GM12864 (cell line): ENCODE data around the gene ANKFN1.

Experiments
- DNase-seq: peaks from one replicate; pipeline ENCODE4 v3.0.0-alpha.2; 2011; ENCODE audit warnings: low read depth
- H3K4me3 ChIP-seq: 2 replicates; pipeline ENCODE4 v1.5.1; 2011; ENCODE audit warnings: mild to moderate bottlenecking, low read depth, low read length, control low read depth
- TF ChIP-seq, protein P1 (sequence below): IDR thresholded peaks from 2 replicates; pipeline ENCODE4 v1.5.1; 2011; ENCODE audit warnings: low read depth, mild to moderate bottlenecking, moderate library complexity, low read length, control low read depth, inconsistent platforms; ENCODE audit errors: missing control alignments

The ANKFN1 gene

GRCh38 chr17:56481659-56482058, 328.4 kb downstream of the ANKFN1 start:
- H3K4me3 ChIP-seq, result no peak overlapping the region
- DNase-seq, result no peak
- TF ChIP-seq, protein P1, sequence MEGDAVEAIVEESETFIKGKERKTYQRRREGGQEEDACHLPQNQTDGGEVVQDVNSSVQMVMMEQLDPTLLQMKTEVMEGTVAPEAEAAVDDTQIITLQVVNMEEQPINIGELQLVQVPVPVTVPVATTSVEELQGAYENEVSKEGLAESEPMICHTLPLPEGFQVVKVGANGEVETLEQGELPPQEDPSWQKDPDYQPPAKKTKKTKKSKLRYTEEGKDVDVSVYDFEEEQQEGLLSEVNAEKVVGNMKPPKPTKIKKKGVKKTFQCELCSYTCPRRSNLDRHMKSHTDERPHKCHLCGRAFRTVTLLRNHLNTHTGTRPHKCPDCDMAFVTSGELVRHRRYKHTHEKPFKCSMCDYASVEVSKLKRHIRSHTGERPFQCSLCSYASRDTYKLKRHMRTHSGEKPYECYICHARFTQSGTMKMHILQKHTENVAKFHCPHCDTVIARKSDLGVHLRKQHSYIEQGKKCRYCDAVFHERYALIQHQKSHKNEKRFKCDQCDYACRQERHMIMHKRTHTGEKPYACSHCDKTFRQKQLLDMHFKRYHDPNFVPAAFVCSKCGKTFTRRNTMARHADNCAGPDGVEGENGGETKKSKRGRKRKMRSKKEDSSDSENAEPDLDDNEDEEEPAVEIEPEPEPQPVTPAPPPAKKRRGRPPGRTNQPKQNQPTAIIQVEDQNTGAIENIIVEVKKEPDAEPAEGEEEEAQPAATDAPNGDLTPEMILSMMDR, result no peak

DNA sequence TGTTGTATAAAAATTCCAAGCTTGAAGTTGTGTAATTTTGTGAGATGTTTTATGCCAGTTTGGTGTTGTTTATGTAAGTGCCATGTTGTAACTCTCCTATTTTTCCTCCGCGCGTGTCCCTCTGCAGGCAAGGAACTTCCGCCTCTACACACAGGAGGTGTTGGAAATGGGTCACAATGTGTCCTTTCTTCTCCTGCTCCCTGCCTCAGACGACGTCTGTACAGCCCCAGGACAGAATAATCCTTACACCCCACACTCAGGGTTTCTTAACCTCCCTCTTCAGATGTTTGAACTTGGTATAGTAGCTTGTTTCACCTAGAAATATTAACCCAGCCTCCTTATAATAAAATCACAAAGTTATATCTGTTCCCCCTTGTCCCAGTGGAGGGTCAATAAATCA, 329.0 kb downstream of the ANKFN1 start:
- DNase-seq, result no peak
- TF ChIP-seq, protein P1, result no peak

DNA sequence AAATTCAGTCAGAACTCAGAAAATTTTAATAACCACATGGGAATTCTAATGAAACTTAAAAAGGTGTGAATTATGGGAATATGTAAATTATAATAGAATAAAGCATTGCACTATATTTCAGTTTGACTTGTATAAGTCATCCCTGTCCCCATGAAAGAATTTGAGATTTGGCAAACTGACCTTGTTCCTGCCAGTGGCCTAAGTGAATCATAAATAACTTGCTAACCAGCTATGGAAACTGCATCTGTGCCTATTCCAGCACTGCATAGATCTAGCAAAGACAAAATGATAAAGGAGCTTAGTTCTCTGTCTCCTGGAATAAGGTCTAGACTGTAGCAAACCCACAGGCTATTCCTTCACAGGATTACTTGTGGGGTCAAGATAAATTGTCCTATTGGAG, 333.5 kb downstream of the ANKFN1 start:
- no peak overlapping the region for H3K4me3 ChIP-seq
- DNase-seq, result no peak
- TF ChIP-seq, protein P1, result no peak

More for the DNA sequence above, 329.0 kb downstream of the ANKFN1 start:
- no peak overlapping the region for H3K4me3 ChIP-seq

DNA sequence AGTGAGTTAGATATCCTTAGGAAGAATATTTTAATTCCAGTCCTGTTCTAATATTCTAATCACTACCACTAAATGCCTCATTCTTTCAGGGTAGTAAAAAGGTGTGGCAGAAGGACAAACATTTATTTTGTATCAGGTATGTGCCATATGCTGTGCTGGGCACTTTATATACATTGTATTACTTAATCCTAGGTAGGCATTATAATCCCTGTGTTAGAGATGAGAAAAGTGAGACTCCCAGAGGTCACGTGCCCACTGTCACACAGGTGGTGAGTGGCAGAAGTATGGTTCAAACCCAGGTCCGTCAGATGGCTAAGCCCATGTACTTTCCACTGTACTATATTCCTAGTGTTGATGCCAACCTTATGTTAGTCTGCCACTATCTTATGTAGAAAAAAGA, 335.5 kb downstream of the ANKFN1 start:
- DNase-seq, result no peak
- TF ChIP-seq, protein P1, result no peak
- H3K4me3 ChIP-seq, result no peak overlapping the region

DNA sequence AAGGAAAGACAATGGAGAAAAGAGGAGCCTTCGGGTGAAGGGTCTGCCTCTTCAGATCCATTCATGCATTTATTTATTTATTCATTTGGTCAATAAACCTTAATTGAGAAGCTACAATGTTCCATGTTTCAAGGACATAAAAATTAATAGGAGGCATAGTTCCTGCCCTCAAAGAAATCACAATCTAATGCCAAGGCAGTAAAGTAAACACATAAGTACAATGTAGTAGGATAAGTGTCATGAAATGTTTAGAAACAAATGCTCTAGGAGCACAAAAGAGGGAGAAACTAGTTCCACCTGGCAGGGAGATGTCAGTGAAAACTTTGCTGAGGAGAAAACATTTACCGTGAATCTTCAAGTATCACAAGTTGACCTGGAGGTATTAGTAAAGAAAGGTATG, 336.7 kb downstream of the ANKFN1 start:
- no peak overlapping the region for H3K4me3 ChIP-seq
- DNase-seq, result no peak
- TF ChIP-seq, protein P1, result no peak

GRCh38 chr17:56495556-56495955, 342.3 kb downstream of the ANKFN1 start:
- TF ChIP-seq, protein P1, result no peak
- no peak overlapping the region for H3K4me3 ChIP-seq

GRCh38 chr17:56497132-56497531, 343.9 kb downstream of the ANKFN1 start:
- H3K4me3 ChIP-seq, result no peak overlapping the region
- no peak for DNase-seq
- TF ChIP-seq, protein P1, result no peak

More at GRCh38 chr17:56495556-56495955, 342.3 kb downstream of the ANKFN1 start:
- no peak for DNase-seq
